HG03139 (cell line): ENCODE data around the gene CIT.

ENCODE experiments used
- ATAC-seq: cut with Tn5 transposase; IDR thresholded peaks from one replicate; pipeline ENCODE4 v1.9.1; 2021; ENCODE audit not compliant: unreplicated experiment

Gene CIT

GRCh38 chr12:119857041-119857591, 20.0 kb downstream of the CIT start:
- no peak for ATAC-seq

- no peak for ATAC-seq
Observed at GRCh38 chr12:119850330-119850729, 26.8 kb downstream of the CIT start.

- ATAC-seq = no peak
Observed at GRCh38 chr12:119843100-119843499, 34.0 kb downstream of the CIT start.

GRCh38 chr12:119842380-119842779, 34.7 kb downstream of the CIT start:
- no peak for ATAC-seq

GRCh38 chr12:119841433-119842210, 35.5 kb downstream of the CIT start:
- ATAC-seq = no peak

- ATAC-seq = no peak
Observed at GRCh38 chr12:119840582-119840981, 36.5 kb downstream of the CIT start.

- ATAC-seq = no peak
Observed at GRCh38 chr12:119840168-119840567, 37.0 kb downstream of the CIT start.

- no peak for ATAC-seq
Observed at GRCh38 chr12:119838826-119839600, 38.1 kb downstream of the CIT start.

GRCh38 chr12:119836781-119837180, 40.3 kb downstream of the CIT start:
- ATAC-seq = no peak

GRCh38 chr12:119835068-119835467, 42.1 kb downstream of the CIT start:
- ATAC-seq = no peak

GRCh38 chr12:119829439-119829838, 47.7 kb downstream of the CIT start:
- no peak for ATAC-seq

- ATAC-seq = no peak
Observed at GRCh38 chr12:119828300-119828699, 48.8 kb downstream of the CIT start.

- no peak for ATAC-seq
Observed at GRCh38 chr12:119827760-119828159, 49.4 kb downstream of the CIT start.

- ATAC-seq = no peak
Observed at GRCh38 chr12:119826661-119827445, 50.3 kb downstream of the CIT start.

- no peak for ATAC-seq
Observed at GRCh38 chr12:119825262-119825661, 51.9 kb downstream of the CIT start.

- no peak for ATAC-seq
Observed at GRCh38 chr12:119822046-119822445, 55.1 kb downstream of the CIT start.

GRCh38 chr12:119819322-119819721, 57.8 kb downstream of the CIT start:
- ATAC-seq = no peak

GRCh38 chr12:119817546-119818343, 59.4 kb downstream of the CIT start:
- ATAC-seq = no peak

- ATAC-seq = no peak
Observed at GRCh38 chr12:119809023-119809422, 68.1 kb downstream of the CIT start.

GRCh38 chr12:119808441-119808840, 68.7 kb downstream of the CIT start:
- ATAC-seq = no peak
